Endothelial cell of umbilical vein (primary cell): Measurements from ENCODE around the gene ME3.

Source experiments
- CTCF ChIP-seq, 2 donors: IDR thresholded peaks; 1 replicate in 1 of 2; 2 replicates in 1 of 2; pipeline ENCODE4 v1.5.1; 2011; ENCODE audit warnings: low read length in 2 of 2, mild to moderate bottlenecking in 2 of 2, moderate library complexity in 2 of 2, control low read depth in 1 of 2, inconsistent platforms in 1 of 2, low read depth in 1 of 2; ENCODE audit not compliant: insufficient read depth in 1 of 2; ENCODE audit errors: extremely low read depth in 1 of 2
- EZH2 ChIP-seq: IDR thresholded peaks from 2 replicates; pipeline ENCODE4 v1.6.1; 2012; ENCODE audit warnings: borderline replicate concordance, low read depth, mild to moderate bottlenecking, moderate library complexity, low read length, inconsistent platforms; ENCODE audit not compliant: severe bottlenecking
- MAX ChIP-seq: IDR thresholded peaks from 2 replicates; pipeline ENCODE4 v1.6.1; 2011; ENCODE audit not compliant: insufficient read depth, insufficient read length
- MYC ChIP-seq: IDR thresholded peaks from one replicate; pipeline ENCODE4 v1.6.1; 2011; ENCODE audit warnings: mild to moderate bottlenecking, low read depth, low read length
- POLR2A ChIP-seq: IDR thresholded peaks from 2 replicates; pipeline ENCODE4 v1.6.1; 2012; ENCODE audit warnings: low read depth, mild to moderate bottlenecking, control low read depth, low read length
- POLR2AphosphoS5 ChIP-seq: IDR thresholded peaks from 2 replicates; pipeline ENCODE4 v1.6.1; 2012; ENCODE audit warnings: low read depth, mild to moderate bottlenecking, control low read depth, low read length, moderate library complexity; ENCODE audit not compliant: insufficient read depth

DNA sequence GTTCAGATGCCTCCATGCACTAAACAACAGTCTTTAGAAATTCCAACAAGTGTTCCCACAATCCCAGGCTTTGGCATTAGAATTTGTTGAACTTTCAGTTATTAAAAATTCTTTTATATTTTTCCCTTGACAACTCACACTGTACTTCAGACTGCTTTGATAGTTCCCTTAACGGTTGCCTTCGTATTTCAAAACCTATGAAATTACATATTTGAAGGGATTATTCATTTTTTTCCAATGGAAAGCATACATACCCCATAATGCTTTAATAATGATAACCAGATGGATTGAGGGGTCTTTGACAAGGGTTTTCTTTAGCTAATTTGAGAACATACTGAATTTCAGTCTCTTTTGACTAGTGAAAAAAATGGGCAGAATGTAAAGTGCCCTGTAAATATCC is 76.5 kb downstream of the ME3 start:
- TF ChIP-seq CTCF (IDR thresholded peaks at IDR 0.05; ENCODE audit: extremely low read depth in 1 of 2, insufficient read depth in 1 of 2, low read depth in 1 of 2, low read length in 2 of 2): no peak
- no peak for TF ChIP-seq POLR2A
- no peak for TF ChIP-seq POLR2AphosphoS5
- no peak for TF ChIP-seq EZH2
- TF ChIP-seq MYC: no peak
- TF ChIP-seq MAX: no peak
